SK-N-SH (cell line): ENCODE data around the gene PCED1A. TPM values are rescaled to one million over a fixed set of nuclear protein-coding genes. Genes with fewer than 3 reads are reported as not detected.

Experiments
- CTCF ChIA-PET: fragments of 300-600, 350-600 bp; formaldehyde crosslinking; extraction: SDS; loops from one replicate; lab custom pipeline; 2021; lab: Yijun Ruan, JAX
- POLR2A ChIA-PET: fragments of 350-600 bp; sonication (Branson Sonifier 250); formaldehyde crosslinking; extraction: SDS; loops from one replicate; lab custom pipeline; 2020; ENCODE audit warnings: antibody characterized with exemption, inconsistent platforms; lab: Yijun Ruan, JAX
- DNase-seq: peaks from one replicate; pipeline ENCODE4 v3.0.0; 2012
- H2AFZ ChIP-seq: fragments of 200-600 bp; sonication (generic); 2 replicates; pipeline ENCODE4 v1.8.1; 2016; ENCODE audit warnings: antibody characterized with exemption, mild to moderate bottlenecking, low read depth
- H3F3A ChIP-seq: fragments of 200-600 bp; sonication (generic); replicated peaks from 2 replicates; pipeline ENCODE3; 2016; ENCODE audit warnings: antibody characterized with exemption, mild to moderate bottlenecking; ENCODE audit not compliant: insufficient read depth
- H3K27ac ChIP-seq, 2 experiments: fragments of 200-500 bp in 1 of 2; fragments of 200-600 bp in 1 of 2; sonication (Bioruptor generic) in 1 of 2; sonication (generic), shearing (Covaris generic) in 1 of 2; 2 replicates each; pipeline versions ENCODE4 v1.5.1 to v1.6.1; 2014 to 2016; ENCODE audit warnings: low read depth in 2 of 2, inconsistent platforms in 1 of 2, low read length in 1 of 2, mild to moderate bottlenecking in 1 of 2, mixed read lengths in 1 of 2
- H3K27me3 ChIP-seq: fragments of 200-600 bp; sonication (generic), shearing (Covaris generic); 2 replicates; pipeline ENCODE4 v1.6.1; 2016; ENCODE audit warnings: mixed run types; ENCODE audit not compliant: insufficient read depth
- H3K36me3 ChIP-seq, 2 experiments: fragments of 200-500 bp in 1 of 2; fragments of 200-600 bp in 1 of 2; sonication (Bioruptor generic) in 1 of 2; sonication (generic) in 1 of 2; replicated peaks in 1 of 2; 2 replicates each; pipeline versions ENCODE3 to v1.5.1; 2014 to 2016; ENCODE audit warnings: low read length in 1 of 2, mild to moderate bottlenecking in 1 of 2; ENCODE audit not compliant: insufficient read depth in 2 of 2, control insufficient read depth in 1 of 2
- H3K4me1 ChIP-seq, 2 experiments: fragments of 200-500 bp in 1 of 2; fragments of 200-600 bp in 1 of 2; sonication (Bioruptor generic) in 1 of 2; sonication (generic), shearing (Covaris generic) in 1 of 2; 2 replicates each; pipeline versions ENCODE4 v1.5.1 to v1.6.1; 2014 to 2016; ENCODE audit warnings: low read depth in 1 of 2, low read length in 1 of 2, mixed run types in 1 of 2; ENCODE audit not compliant: insufficient read depth in 2 of 2, control insufficient read depth in 1 of 2
- H3K4me2 ChIP-seq: fragments of 200-600 bp; sonication (generic), shearing (Covaris generic); 2 replicates; pipeline ENCODE4 v1.6.1; 2017; ENCODE audit warnings: mixed run types
- H3K4me3 ChIP-seq, 2 experiments: fragments of 200-500 bp in 1 of 2; fragments of 200-600 bp in 1 of 2; sonication (Bioruptor generic) in 1 of 2; sonication (generic), shearing (Covaris generic) in 1 of 2; 2 replicates each; pipeline versions ENCODE4 v1.5.1 to v1.8.1; 2014 to 2016; ENCODE audit warnings: low read depth in 2 of 2, inconsistent platforms in 1 of 2, low read length in 1 of 2, mild to moderate bottlenecking in 1 of 2, mixed read lengths in 1 of 2, moderate library complexity in 1 of 2
- H3K79me2 ChIP-seq: fragments of 200-600 bp; sonication (generic); 2 replicates; pipeline ENCODE4 v1.8.1; 2017; ENCODE audit warnings: mild to moderate bottlenecking; ENCODE audit not compliant: insufficient read depth
- H3K9ac ChIP-seq: fragments of 200-600 bp; sonication (generic); 2 replicates; pipeline ENCODE4 v1.6.1; 2017; ENCODE audit warnings: mixed run types
- H3K9me2 ChIP-seq: fragments of 200-600 bp; sonication (generic); 2 replicates; pipeline ENCODE4 v1.6.1; 2017; ENCODE audit warnings: mixed run types
- H3K9me3 ChIP-seq: fragments of 200-600 bp; sonication (generic); 2 replicates; pipeline ENCODE4 v1.6.1; 2017; ENCODE audit warnings: mixed run types, mild to moderate bottlenecking, moderate library complexity
- H4K20me1 ChIP-seq: fragments of 200-600 bp; sonication (generic); 2 replicates; pipeline ENCODE4 v1.6.1; 2017; ENCODE audit warnings: mild to moderate bottlenecking, mixed run types; ENCODE audit not compliant: insufficient read depth
- ELF1 ChIP-seq: IDR thresholded peaks from 2 replicates; pipeline ENCODE4 v1.4.0; 2012
- EP300 ChIP-seq, 2 experiments: IDR thresholded peaks; 2 replicates each; pipeline versions ENCODE4 v1.4.0 to v1.6.1; 2012; ENCODE audit warnings: borderline replicate concordance in 1 of 2, low read depth in 1 of 2, low read length in 1 of 2
- FOXM1 ChIP-seq: IDR thresholded peaks from 2 replicates; pipeline ENCODE4 v1.4.0; 2012; ENCODE audit warnings: low read depth, mild to moderate bottlenecking
- GABPA ChIP-seq: IDR thresholded peaks from 2 replicates; pipeline ENCODE4 v1.4.0; 2012; ENCODE audit warnings: low read depth, mild to moderate bottlenecking
- NFIC ChIP-seq: IDR thresholded peaks from 2 replicates; pipeline ENCODE4 v1.4.0; 2012; ENCODE audit warnings: borderline replicate concordance
- NRF1 ChIP-seq: IDR thresholded peaks from 2 replicates; pipeline ENCODE4 v1.6.1; 2012; ENCODE audit warnings: low read depth, mild to moderate bottlenecking, low read length
- RCOR1 ChIP-seq: fragments of 150-350 bp; IDR thresholded peaks from 2 replicates; pipeline ENCODE4 v1.6.1; 2017; ENCODE audit warnings: antibody characterized with exemption, low read length
- RXRA ChIP-seq: IDR thresholded peaks from 2 replicates; pipeline ENCODE4 v1.4.0; 2012; ENCODE audit warnings: low read depth, mild to moderate bottlenecking, borderline replicate concordance
- TAF1 ChIP-seq: IDR thresholded peaks from 2 replicates; pipeline ENCODE4 v1.6.1; 2012; ENCODE audit warnings: low read depth, mild to moderate bottlenecking, low read length, moderate library complexity, borderline replicate concordance
- WGBS: methylation state at CpG from one replicate; pipeline ENCODE4 v1.1.6; 2017; ENCODE audit warnings: low lambda C conversion rate; 5-methylcytosine and 5-hydroxymethylcytosine counted together
- polyA plus RNA-seq, 3 experiments: library from polyadenylated mRNA; depleted of rRNA; stranded (reverse); fragments of >200 nt; gene quantifications; 2 replicates each; pipeline ENCODE4 v1.2.3, GENCODE V29; 2012
- TF ChIP-seq, protein P1 (sequence below): fragments of 150-350 bp; IDR thresholded peaks from 2 replicates; pipeline ENCODE4 v1.6.1; 2017; ENCODE audit warnings: antibody characterized with exemption, low read length, low read depth, borderline replicate concordance
- TF ChIP-seq, protein P2 (sequence below): fragments of 200-600 bp; sonication (generic); IDR thresholded peaks from 2 replicates; pipeline ENCODE4 v1.6.1; 2017; ENCODE audit warnings: antibody characterized with exemption, mild to moderate bottlenecking, moderate library complexity
- TF ChIP-seq, protein P3 (sequence below): IDR thresholded peaks from 2 replicates; pipeline ENCODE4 v1.4.0; 2012; ENCODE audit warnings: low read depth, borderline replicate concordance
- TF ChIP-seq, protein P4 (sequence below): IDR thresholded peaks from 2 replicates; pipeline ENCODE4 v1.6.1; 2012; ENCODE audit warnings: mild to moderate bottlenecking, low read depth, low read length, moderate library complexity
- TF ChIP-seq, protein P5 (sequence below): IDR thresholded peaks from 2 replicates; pipeline ENCODE4 v1.4.0; 2012; ENCODE audit warnings: low read depth

The PCED1A gene
- polyA plus RNA-seq, 1 of the 3 experiments (the other 2 are of a cell fraction): 65.2 TPM

DNA sequence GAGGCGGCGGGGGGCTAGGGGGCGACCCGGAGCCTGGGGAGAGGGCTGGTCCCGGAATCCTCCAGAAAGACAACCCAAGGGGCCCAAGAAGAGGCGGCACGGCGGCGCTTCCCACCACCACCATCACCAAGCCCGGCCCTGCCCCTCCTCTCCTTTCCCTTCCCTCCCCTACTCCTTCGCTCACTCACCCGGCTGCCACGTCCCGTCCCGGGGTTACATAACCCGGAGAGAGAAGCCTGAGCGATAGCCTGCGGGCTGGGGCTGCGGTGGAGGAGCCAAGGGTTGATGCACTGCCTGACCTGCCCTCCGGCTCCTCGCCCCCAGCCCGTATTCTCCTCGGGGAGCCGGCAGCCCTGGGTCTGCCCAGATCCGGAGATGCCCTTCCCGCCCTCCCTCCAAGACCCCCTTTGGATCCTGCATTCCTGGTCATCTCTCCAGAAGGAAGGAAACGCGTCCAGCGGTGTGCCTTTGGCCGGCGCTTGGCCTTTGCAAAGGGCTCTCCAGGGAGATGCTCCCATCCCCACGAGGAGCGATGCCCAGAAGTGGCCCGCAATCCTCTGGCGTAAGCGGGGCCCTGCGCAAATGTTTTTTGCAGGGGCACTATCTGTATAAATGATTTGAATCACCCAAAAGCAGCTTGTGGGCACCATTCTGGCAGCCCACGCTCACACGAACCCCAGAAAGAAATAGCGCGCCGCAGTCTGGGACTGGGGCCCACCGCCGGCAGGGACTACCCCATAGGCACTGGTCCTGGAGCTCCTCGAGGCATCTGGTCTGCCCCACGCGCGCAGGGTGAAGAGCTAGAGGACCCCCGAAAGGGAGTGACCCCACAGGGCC lies 35.4 kb downstream of the PCED1A start:
- ChIA-PET CTCF (no interaction called here), POLR2A (no interaction called here)
- Histone ChIP-seq H3K9me2 (no peaks in the 10 kb centered on the region), H3K36me3 (no peaks in the 10 kb centered on the region), H3F3A (no peaks in the 10 kb centered on the region), H3K27me3 (no peaks in the 10 kb centered on the region), H3K4me1 (peaks cover 0 to 6% of the 10 kb centered on the region in 2 experiments; a peak in 1 of 4 replicates), H3K79me2 (no peaks in the 10 kb centered on the region), H3K4me2 (no peak overlapping the region), H3K4me3 (no peak overlapping the region), H3K27ac (no peak overlapping the region), H3K9ac (no peak overlapping the region), H4K20me1 (no peaks in the 10 kb centered on the region), H2AFZ (no peak overlapping the region), H3K9me3 (no peaks in the 10 kb centered on the region)
- 74% methylated on average over 39 of the region's 49 CpGs for WGBS
- TF ChIP-seq RCOR1 (no peak), RXRA (no peak), NRF1 (no peak), NFIC (no peak), FOXM1 (no peak), EP300 (IDR thresholded peaks at IDR 0.05; ENCODE audit: borderline replicate concordance in 1 of 2, low read depth in 1 of 2, low read length in 1 of 2) (no peak), ELF1 (no peak), GABPA (no peak), TAF1 (no peak)
- TF ChIP-seq, protein P1, sequence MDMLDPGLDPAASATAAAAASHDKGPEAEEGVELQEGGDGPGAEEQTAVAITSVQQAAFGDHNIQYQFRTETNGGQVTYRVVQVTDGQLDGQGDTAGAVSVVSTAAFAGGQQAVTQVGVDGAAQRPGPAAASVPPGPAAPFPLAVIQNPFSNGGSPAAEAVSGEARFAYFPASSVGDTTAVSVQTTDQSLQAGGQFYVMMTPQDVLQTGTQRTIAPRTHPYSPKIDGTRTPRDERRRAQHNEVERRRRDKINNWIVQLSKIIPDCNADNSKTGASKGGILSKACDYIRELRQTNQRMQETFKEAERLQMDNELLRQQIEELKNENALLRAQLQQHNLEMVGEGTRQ: no peak
- TF ChIP-seq, protein P2, sequence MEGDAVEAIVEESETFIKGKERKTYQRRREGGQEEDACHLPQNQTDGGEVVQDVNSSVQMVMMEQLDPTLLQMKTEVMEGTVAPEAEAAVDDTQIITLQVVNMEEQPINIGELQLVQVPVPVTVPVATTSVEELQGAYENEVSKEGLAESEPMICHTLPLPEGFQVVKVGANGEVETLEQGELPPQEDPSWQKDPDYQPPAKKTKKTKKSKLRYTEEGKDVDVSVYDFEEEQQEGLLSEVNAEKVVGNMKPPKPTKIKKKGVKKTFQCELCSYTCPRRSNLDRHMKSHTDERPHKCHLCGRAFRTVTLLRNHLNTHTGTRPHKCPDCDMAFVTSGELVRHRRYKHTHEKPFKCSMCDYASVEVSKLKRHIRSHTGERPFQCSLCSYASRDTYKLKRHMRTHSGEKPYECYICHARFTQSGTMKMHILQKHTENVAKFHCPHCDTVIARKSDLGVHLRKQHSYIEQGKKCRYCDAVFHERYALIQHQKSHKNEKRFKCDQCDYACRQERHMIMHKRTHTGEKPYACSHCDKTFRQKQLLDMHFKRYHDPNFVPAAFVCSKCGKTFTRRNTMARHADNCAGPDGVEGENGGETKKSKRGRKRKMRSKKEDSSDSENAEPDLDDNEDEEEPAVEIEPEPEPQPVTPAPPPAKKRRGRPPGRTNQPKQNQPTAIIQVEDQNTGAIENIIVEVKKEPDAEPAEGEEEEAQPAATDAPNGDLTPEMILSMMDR: no peak
- TF ChIP-seq, protein P3, sequence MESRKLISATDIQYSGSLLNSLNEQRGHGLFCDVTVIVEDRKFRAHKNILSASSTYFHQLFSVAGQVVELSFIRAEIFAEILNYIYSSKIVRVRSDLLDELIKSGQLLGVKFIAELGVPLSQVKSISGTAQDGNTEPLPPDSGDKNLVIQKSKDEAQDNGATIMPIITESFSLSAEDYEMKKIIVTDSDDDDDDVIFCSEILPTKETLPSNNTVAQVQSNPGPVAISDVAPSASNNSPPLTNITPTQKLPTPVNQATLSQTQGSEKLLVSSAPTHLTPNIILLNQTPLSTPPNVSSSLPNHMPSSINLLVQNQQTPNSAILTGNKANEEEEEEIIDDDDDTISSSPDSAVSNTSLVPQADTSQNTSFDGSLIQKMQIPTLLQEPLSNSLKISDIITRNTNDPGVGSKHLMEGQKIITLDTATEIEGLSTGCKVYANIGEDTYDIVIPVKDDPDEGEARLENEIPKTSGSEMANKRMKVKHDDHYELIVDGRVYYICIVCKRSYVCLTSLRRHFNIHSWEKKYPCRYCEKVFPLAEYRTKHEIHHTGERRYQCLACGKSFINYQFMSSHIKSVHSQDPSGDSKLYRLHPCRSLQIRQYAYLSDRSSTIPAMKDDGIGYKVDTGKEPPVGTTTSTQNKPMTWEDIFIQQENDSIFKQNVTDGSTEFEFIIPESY: no peak
- TF ChIP-seq, protein P4, sequence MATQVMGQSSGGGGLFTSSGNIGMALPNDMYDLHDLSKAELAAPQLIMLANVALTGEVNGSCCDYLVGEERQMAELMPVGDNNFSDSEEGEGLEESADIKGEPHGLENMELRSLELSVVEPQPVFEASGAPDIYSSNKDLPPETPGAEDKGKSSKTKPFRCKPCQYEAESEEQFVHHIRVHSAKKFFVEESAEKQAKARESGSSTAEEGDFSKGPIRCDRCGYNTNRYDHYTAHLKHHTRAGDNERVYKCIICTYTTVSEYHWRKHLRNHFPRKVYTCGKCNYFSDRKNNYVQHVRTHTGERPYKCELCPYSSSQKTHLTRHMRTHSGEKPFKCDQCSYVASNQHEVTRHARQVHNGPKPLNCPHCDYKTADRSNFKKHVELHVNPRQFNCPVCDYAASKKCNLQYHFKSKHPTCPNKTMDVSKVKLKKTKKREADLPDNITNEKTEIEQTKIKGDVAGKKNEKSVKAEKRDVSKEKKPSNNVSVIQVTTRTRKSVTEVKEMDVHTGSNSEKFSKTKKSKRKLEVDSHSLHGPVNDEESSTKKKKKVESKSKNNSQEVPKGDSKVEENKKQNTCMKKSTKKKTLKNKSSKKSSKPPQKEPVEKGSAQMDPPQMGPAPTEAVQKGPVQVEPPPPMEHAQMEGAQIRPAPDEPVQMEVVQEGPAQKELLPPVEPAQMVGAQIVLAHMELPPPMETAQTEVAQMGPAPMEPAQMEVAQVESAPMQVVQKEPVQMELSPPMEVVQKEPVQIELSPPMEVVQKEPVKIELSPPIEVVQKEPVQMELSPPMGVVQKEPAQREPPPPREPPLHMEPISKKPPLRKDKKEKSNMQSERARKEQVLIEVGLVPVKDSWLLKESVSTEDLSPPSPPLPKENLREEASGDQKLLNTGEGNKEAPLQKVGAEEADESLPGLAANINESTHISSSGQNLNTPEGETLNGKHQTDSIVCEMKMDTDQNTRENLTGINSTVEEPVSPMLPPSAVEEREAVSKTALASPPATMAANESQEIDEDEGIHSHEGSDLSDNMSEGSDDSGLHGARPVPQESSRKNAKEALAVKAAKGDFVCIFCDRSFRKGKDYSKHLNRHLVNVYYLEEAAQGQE: no peak
- TF ChIP-seq, protein P5, sequence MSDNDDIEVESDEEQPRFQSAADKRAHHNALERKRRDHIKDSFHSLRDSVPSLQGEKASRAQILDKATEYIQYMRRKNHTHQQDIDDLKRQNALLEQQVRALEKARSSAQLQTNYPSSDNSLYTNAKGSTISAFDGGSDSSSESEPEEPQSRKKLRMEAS: no peak
- peak; percentile 25 for DNase-seq
